HEK293 (cell line): ENCODE data around the gene KLK7.
A peak's percentile ranks its signal among the peaks of the same experiment; 100 is the strongest.

ENCODE experiments used
- CTCF ChIA-PET: fragments of 350-600 bp; formaldehyde crosslinking; extraction: SDS; loops from one replicate; lab custom pipeline; 2021; ENCODE audit warnings: antibody characterized with exemption; lab: Yijun Ruan, JAX
- POLR2A ChIA-PET: fragments of 300-600 bp; formaldehyde crosslinking; extraction: SDS; loops from one replicate; lab custom pipeline; 2020; ENCODE audit warnings: antibody characterized with exemption, inconsistent platforms; lab: Yijun Ruan, JAX
- H3K27ac ChIP-seq: fragments of 200-500 bp; sonication (Bioruptor generic); 2 replicates; pipeline ENCODE4 v1.5.1; 2014; ENCODE audit warnings: low read depth, low read length, control low read depth, inconsistent platforms; ENCODE audit errors: extremely low read depth
- H3K36me3 ChIP-seq, 2 experiments: fragments of 200-500 bp in 1 of 2; sonication (Bioruptor generic) in 1 of 2; 1 replicate in 1 of 2; 2 replicates in 1 of 2; pipeline ENCODE4 v1.5.1; 2014 to 2017; ENCODE audit warnings: inconsistent platforms in 2 of 2, low read length in 2 of 2; ENCODE audit not compliant: control insufficient read depth in 2 of 2, insufficient read depth in 1 of 2
- H3K4me1 ChIP-seq: fragments of 200-500 bp; sonication (Bioruptor generic); 2 replicates; pipeline ENCODE4 v1.5.1; 2014; ENCODE audit warnings: mild to moderate bottlenecking, low read length, inconsistent platforms; ENCODE audit not compliant: control insufficient read depth, insufficient read depth
- H3K4me3 ChIP-seq: 2 replicates; pipeline ENCODE4 v1.5.1; 2011; ENCODE audit warnings: low read depth, mild to moderate bottlenecking, control low read depth, low read length, moderate library complexity
- H3K9me3 ChIP-seq: fragments of 200-500 bp; sonication (Bioruptor generic); 2 replicates; pipeline ENCODE4 v1.5.1; 2014; ENCODE audit warnings: low read depth, low read length, inconsistent platforms; ENCODE audit not compliant: control insufficient read depth, insufficient read depth
- SCRT2 ChIP-seq: fragments of 450-650 bp; formaldehyde crosslinking; IDR thresholded peaks from 2 replicates; pipeline ENCODE4 v1.5.1; 2016; ENCODE audit warnings: missing biosample characterization, missing genetic modification characterization
- ZFP3 ChIP-seq: fragments of 450-650 bp; formaldehyde crosslinking; IDR thresholded peaks from 2 replicates; pipeline ENCODE4 v1.5.1; 2016; ENCODE audit warnings: low read depth, missing biosample characterization, missing genetic modification characterization
- ZFP69B ChIP-seq: fragments of 450-650 bp; formaldehyde crosslinking; IDR thresholded peaks from 2 replicates; pipeline ENCODE4 v1.5.1; 2016; ENCODE audit warnings: missing biosample characterization, missing genetic modification characterization
- ZIC2 ChIP-seq: fragments of 450-650 bp; formaldehyde crosslinking; IDR thresholded peaks from 2 replicates; pipeline ENCODE4 v1.5.1; 2016; ENCODE audit warnings: missing biosample characterization, missing genetic modification characterization
- ZNF112 ChIP-seq: fragments of 450-650 bp; formaldehyde crosslinking; IDR thresholded peaks from 2 replicates; pipeline ENCODE4 v1.5.0; 2017; ENCODE audit warnings: missing biosample characterization, missing genetic modification characterization
- ZNF157 ChIP-seq: fragments of 450-650 bp; formaldehyde crosslinking; IDR thresholded peaks from 2 replicates; pipeline ENCODE4 v1.5.1; 2016; ENCODE audit warnings: missing biosample characterization, missing genetic modification characterization
- ZNF362 ChIP-seq: fragments of 450-650 bp; formaldehyde crosslinking; IDR thresholded peaks from 2 replicates; pipeline ENCODE4 v1.5.1; 2016; ENCODE audit warnings: missing biosample characterization, missing genetic modification characterization
- ZNF366 ChIP-seq: fragments of 450-650 bp; formaldehyde crosslinking; conservative IDR thresholded peaks from 2 replicates; pipeline ENCODE4 v1.5.1; 2016; ENCODE audit warnings: missing biosample characterization, missing genetic modification characterization
- ZNF404 ChIP-seq: fragments of 450-650 bp; formaldehyde crosslinking; IDR thresholded peaks from 2 replicates; pipeline ENCODE4 v1.5.1; 2017; ENCODE audit warnings: missing biosample characterization, missing genetic modification characterization
- ZNF48 ChIP-seq: fragments of 450-650 bp; formaldehyde crosslinking; IDR thresholded peaks from 2 replicates; pipeline ENCODE4 v1.5.1; 2016; ENCODE audit warnings: missing biosample characterization, missing genetic modification characterization
- ZNF488 ChIP-seq: fragments of 450-650 bp; formaldehyde crosslinking; IDR thresholded peaks from 2 replicates; pipeline ENCODE4 v1.5.1; 2016; ENCODE audit warnings: missing biosample characterization, missing genetic modification characterization
- ZNF514 ChIP-seq: fragments of 450-650 bp; formaldehyde crosslinking; IDR thresholded peaks from 2 replicates; pipeline ENCODE4 v1.5.1; 2016; ENCODE audit warnings: missing biosample characterization, missing genetic modification characterization
- ZNF521 ChIP-seq: fragments of 450-650 bp; formaldehyde crosslinking; IDR thresholded peaks from 2 replicates; pipeline ENCODE4 v1.5.1; 2017; ENCODE audit warnings: missing biosample characterization, mild to moderate bottlenecking, missing genetic modification characterization
- ZNF571 ChIP-seq: fragments of 450-650 bp; formaldehyde crosslinking; IDR thresholded peaks from 2 replicates; pipeline ENCODE4 v1.5.0; 2017; ENCODE audit warnings: missing biosample characterization, missing genetic modification characterization
- ZNF701 ChIP-seq: fragments of 450-650 bp; formaldehyde crosslinking; IDR thresholded peaks from 2 replicates; pipeline ENCODE4 v1.5.1; 2016; ENCODE audit warnings: missing biosample characterization, missing genetic modification characterization
- ZNF747 ChIP-seq: fragments of 450-650 bp; formaldehyde crosslinking; IDR thresholded peaks from 2 replicates; pipeline ENCODE4 v1.5.1; 2016; ENCODE audit warnings: missing biosample characterization, missing genetic modification characterization
- ZNF776 ChIP-seq: fragments of 450-650 bp; formaldehyde crosslinking; IDR thresholded peaks from 2 replicates; pipeline ENCODE4 v1.5.0; 2017; ENCODE audit warnings: missing biosample characterization, missing genetic modification characterization, borderline replicate concordance
- ZNF785 ChIP-seq: fragments of 450-650 bp; formaldehyde crosslinking; IDR thresholded peaks from 2 replicates; pipeline ENCODE4 v1.5.1; 2016; ENCODE audit warnings: missing biosample characterization, missing genetic modification characterization
- TF ChIP-seq, protein P1 (sequence below): fragments of 450-650 bp; formaldehyde crosslinking; IDR thresholded peaks from 2 replicates; pipeline ENCODE4 v1.5.1; 2017; ENCODE audit warnings: missing biosample characterization, missing genetic modification characterization
- TF ChIP-seq, protein P2 (sequence below): fragments of 450-650 bp; formaldehyde crosslinking; IDR thresholded peaks from 2 replicates; pipeline ENCODE4; 2016; ENCODE audit warnings: missing biosample characterization, missing genetic modification characterization

The KLK7 gene

GRCh38 chr19:51025809-51026553 is 42.3 kb upstream of the KLK7 start:
- POLR2A ChIA-PET, result no interaction called here
- CTCF ChIA-PET, result interaction anchor here (2.1 kb wide), 1 partner anchor 9 kb away, joined by 10 read pairs; no protein-coding TSS in a partner anchor
- Histone ChIP-seq H3K4me1 (no peaks in the 10 kb centered on the region), H3K36me3 (no peaks in the 10 kb centered on the region), H3K9me3 (no peaks in the 10 kb centered on the region), H3K27ac (no peak overlapping the region), H3K4me3 (no peak overlapping the region)
- TF ChIP-seq ZIC2 (tag by site-specific recombination) (no peak), ZNF747 (tag by site-specific recombination) (no peak), ZFP3 (tag by site-specific recombination) (no peak), ZNF157 (tag by site-specific recombination) (no peak), ZNF366 (no peak), ZFP69B (tag by site-specific recombination) (no peak), ZNF521 (tag by site-specific recombination) (no peak), ZNF362 (tag by site-specific recombination) (no peak), ZNF488 (no peak), ZNF571 (no peak)
- TF ChIP-seq, protein P1, sequence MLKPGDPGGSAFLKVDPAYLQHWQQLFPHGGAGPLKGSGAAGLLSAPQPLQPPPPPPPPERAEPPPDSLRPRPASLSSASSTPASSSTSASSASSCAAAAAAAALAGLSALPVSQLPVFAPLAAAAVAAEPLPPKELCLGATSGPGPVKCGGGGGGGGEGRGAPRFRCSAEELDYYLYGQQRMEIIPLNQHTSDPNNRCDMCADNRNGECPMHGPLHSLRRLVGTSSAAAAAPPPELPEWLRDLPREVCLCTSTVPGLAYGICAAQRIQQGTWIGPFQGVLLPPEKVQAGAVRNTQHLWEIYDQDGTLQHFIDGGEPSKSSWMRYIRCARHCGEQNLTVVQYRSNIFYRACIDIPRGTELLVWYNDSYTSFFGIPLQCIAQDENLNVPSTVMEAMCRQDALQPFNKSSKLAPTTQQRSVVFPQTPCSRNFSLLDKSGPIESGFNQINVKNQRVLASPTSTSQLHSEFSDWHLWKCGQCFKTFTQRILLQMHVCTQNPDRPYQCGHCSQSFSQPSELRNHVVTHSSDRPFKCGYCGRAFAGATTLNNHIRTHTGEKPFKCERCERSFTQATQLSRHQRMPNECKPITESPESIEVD, result no peak

DNA sequence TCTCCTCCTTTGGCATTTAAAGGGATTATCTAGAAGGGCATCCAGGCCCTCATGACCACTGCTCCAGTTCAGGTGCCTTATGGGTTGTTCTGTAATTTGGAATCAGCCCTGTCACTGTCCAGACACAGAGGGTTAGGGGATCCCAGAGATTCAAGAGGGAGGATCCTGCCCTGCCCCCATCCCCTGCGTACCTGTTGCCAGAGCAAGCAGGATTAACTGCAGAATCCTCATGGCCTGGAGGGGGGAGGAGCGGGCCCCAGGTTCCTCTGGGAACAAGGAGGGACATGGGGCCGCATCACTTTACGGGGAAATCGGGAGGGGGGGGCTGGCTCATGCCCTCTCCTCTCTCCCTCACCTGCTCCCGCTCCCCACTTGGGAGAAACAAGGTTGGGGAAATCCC is 41.7 kb upstream of the KLK7 start:
- POLR2A ChIA-PET, result no interaction called here
- no peaks in the 10 kb centered on the region for H3K9me3 ChIP-seq
- no peaks in the 10 kb centered on the region for H3K36me3 ChIP-seq
- TF ChIP-seq ZNF776 (tag by site-specific recombination) (no peak), ZNF514 (tag by site-specific recombination) (no peak), ZNF701 (tag by site-specific recombination) (no peak), ZNF48 (no peak), ZNF112 (tag by site-specific recombination) (no peak), ZNF785 (tag by site-specific recombination) (no peak), SCRT2 (tag by site-specific recombination) (0 out of 2 replicates have a peak, but pooled peaks have one; percentile 11), ZNF404 (no peak)
- TF ChIP-seq, protein P2, sequence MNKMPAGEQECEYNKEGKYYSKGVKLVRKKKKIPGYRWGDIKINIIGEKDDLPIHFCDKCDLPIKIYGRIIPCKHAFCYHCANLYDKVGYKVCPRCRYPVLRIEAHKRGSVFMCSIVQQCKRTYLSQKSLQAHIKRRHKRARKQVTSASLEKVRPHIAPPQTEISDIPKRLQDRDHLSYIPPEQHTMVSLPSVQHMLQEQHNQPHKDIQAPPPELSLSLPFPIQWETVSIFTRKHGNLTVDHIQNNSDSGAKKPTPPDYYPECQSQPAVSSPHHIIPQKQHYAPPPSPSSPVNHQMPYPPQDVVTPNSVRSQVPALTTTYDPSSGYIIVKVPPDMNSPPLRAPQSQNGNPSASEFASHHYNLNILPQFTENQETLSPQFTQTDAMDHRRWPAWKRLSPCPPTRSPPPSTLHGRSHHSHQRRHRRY, result no peak
- H3K4me3 ChIP-seq, result no peak overlapping the region
- H3K4me1 ChIP-seq, result no peaks in the 10 kb centered on the region
- H3K27ac ChIP-seq, result no peak overlapping the region
- CTCF ChIA-PET, result interaction anchor here (2.1 kb wide), 1 partner anchor 8 kb away, joined by 10 read pairs; no protein-coding TSS in a partner anchor
